HUDEP-2 (cell line): ENCODE measurements around the gene DHRS7B.
"Not testable (repeated sequence)": the region's sequence is repeated elsewhere in the genome, so short reads cannot be mapped to it uniquely, and the experiment has no call there.

Experiments
- DNase-seq, 76 experiments: peaks; one replicate each; lab custom pipeline; 2025; ENCODE audit not compliant: unreplicated experiment in 76 of 76; lab: John Stamatoyannopoulos, UW

DHRS7B gene

GRCh38 chr17:21201874-21202273 is 75.1 kb downstream of the DHRS7B start:
- DNase-seq = no peak

GRCh38 chr17:21202512-21202911 is 75.7 kb downstream of the DHRS7B start:
- DNase-seq = no peak

- DNase-seq = no peak
Measured at GRCh38 chr17:21204935-21205334, 78.2 kb downstream of the DHRS7B start.

GRCh38 chr17:21208352-21208751 is 81.6 kb downstream of the DHRS7B start:
- no peak for DNase-seq

- no peak for DNase-seq
Measured at GRCh38 chr17:21209511-21210175, 82.9 kb downstream of the DHRS7B start.

GRCh38 chr17:21210411-21211076 is 83.8 kb downstream of the DHRS7B start:
- DNase-seq = no peak

GRCh38 chr17:21211825-21212479 is 85.2 kb downstream of the DHRS7B start:
- no peak for DNase-seq

GRCh38 chr17:21212826-21213637 is 86.3 kb downstream of the DHRS7B start:
- DNase-seq = peak in 1 of 76 experiments; percentile 52

- DNase-seq = peak in 21 of 76 experiments; percentile 8 to 63 (median 39)
Measured at GRCh38 chr17:21213638-21214014, 86.9 kb downstream of the DHRS7B start.

- DNase-seq = peak in 75 of 76 experiments; percentile 47 to 95 (median 89)
Measured at GRCh38 chr17:21214015-21214776, 87.4 kb downstream of the DHRS7B start, which contains the start of gene TMEM11. TSS of gene TMEM11 (minus strand) at chr17:21214161. CDS start at chr17:21214152, 9 bp downstream.

GRCh38 chr17:21214777-21215541 is 88.2 kb downstream of the DHRS7B start:
- DNase-seq = peak in 3 of 76 experiments; percentile 37 to 52 (median 51)

GRCh38 chr17:21215935-21216334 is 89.2 kb downstream of the DHRS7B start:
- peak in 4 of 76 experiments; percentile 3 to 23 (median 17) for DNase-seq

GRCh38 chr17:21217346-21217745 is 90.6 kb downstream of the DHRS7B start:
- DNase-seq = no peak

- DNase-seq = peak in 69 of 76 experiments; percentile 13 to 80 (median 50)
Measured at GRCh38 chr17:21218101-21218500, 91.3 kb downstream of the DHRS7B start.

GRCh38 chr17:21218831-21219380 is 92.1 kb downstream of the DHRS7B start:
- DNase-seq = no peak

GRCh38 chr17:21223086-21223485 is 96.3 kb downstream of the DHRS7B start:
- DNase-seq = no peak

- DNase-seq = not testable (repeated sequence)
Measured at GRCh38 chr17:21227277-21227676, 100.5 kb downstream of the DHRS7B start.

GRCh38 chr17:21228111-21228510 is 101.3 kb downstream of the DHRS7B start:
- no peak for DNase-seq

GRCh38 chr17:21228845-21229244 is 102.1 kb downstream of the DHRS7B start:
- no peak for DNase-seq
